SHP77 (cell line): Measurements from ENCODE around the gene HACD3.

Experiments
- DNase-seq, 2 experiments: peaks; one replicate each; lab custom pipeline; 2025; lab: John Stamatoyannopoulos, UW

Gene HACD3

GRCh38 chr15:65530318-65531111 lies at the start of gene HACD3:
TSS of gene HACD3 (plus strand) at chr15:65530463. CDS start at chr15:65530632, 169 bp downstream.
- peak; percentile 85 to 96 for DNase-seq

GRCh38 chr15:65484876-65485275 lies 45.4 kb upstream of the HACD3 start:
- no peak for DNase-seq

- no peak for DNase-seq
These were observed 36.2 kb upstream of the HACD3 start for GRCh38 chr15:65494076-65494475.

- no peak for DNase-seq
These were observed 20.9 kb upstream of the HACD3 start for GRCh38 chr15:65509321-65509720.

DNA sequence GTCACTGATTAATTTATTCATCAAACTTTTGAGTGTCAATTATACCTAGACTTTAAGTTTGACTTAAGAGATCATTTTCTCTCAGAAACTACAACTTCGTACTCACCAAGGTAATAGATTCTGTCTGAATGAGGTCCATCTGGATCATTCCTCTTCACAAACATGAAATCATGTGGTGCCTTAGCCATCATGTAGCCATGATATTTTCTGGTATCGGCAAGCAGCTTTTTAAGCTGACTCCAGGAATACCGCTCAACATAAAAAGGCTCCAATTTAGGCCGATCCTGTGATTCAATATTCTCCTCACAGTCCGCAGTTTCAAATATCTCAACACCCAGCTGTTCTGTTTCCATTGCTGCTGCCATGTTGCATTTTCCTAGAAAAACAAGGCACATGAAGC lies 18.1 kb upstream of the HACD3 start:
- no peak for DNase-seq

DNA sequence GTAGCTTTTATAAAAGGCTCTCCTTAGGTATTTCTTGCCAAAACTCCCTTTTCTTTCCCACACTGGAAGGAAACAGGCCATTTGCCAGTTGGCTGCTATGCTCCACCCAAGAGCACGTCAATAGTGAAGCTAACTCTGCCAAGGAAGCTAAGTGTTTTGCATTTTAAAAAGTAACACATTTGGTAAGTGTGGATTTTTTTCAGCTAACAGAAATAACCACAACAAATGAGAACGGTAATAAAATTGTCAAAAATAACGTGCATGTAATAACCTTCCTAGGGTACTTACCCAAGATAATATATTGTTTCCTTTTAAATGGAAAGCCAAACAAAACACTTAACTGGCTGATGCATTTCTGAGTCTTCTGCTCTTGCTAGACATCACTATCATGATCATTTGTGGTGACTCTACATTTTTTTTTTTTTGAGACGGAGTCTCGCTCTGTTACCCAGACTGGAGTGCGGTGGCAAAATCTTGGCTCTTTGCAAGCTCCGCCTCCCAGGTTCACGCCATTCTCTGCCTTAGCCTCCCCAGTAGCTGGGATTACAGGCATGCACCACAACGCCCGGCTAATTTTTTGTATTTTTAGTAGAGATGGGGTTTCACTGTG lies 17.4 kb upstream of the HACD3 start:
- DNase-seq = no peak

DNA sequence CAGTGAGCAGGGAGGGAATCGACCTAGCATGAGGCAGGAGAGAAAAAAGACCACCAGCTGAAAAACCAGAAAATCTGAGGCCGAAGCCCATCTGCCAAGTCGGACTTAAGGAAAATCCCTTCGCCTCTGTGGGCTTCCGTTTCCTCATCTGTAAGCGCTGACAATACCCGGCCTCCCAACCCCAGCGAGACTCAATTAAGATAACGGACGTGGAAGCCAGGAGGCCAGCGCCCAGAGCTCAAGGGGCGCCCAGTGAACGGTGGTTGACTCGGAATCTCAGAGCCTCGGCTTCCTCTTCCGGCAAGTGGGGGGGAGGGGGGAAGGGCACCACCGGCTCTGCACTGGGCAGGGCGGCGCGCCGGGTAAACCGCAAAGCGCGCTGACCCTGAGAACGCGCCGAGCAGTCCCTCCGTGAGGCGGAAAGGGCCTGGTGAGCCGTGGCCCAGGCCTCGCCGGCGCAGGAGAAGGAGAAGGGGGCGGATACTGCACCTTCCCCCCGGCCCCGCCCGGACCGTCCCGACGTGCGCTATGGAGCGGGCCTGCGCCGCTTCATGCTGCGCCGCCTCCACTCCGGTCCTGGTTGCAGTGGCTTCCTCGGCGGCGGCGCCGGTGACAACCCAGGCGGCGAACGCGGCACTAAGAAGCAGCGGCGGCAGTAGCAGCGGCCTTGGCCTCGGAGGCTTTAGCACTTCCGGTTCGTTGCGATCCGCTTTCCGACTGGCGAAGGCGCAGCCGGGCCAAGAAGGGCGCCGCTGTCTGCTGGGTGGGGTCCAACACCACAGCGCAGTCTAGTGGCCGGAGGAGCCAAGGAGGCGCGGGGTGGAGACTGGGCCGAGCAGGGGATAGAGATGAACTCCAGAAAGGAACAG lies 13.0 kb upstream of the HACD3 start, which contains the start of gene DPP8:
Gene DPP8 (minus strand): TSS at position 693 of the 869 bp plus-strand sequence. CDS start 5,136 bp downstream, outside the sequence.
- peak; percentile 94 to 98 for DNase-seq

DNA sequence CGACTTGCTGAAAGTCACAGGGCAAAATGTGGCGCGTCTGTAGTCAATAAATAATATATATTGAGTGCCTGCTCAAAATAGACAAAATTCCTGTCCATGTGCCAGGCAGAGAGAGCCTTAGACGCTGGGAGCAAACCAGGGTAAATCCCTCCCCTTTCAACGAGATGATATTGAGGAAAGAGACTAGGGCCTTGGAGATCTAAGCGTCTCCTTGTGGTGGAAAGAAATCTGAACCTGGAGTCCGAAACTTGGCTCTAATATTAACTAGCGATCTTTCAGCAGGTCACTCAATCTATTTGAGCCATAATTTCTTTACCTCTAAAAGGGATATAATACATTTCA lies 12.4 kb upstream of the HACD3 start:
- no peak for DNase-seq

GRCh38 chr15:65518633-65519285 lies 11.5 kb upstream of the HACD3 start:
- no peak for DNase-seq

GRCh38 chr15:65521350-65521749 lies 8.9 kb upstream of the HACD3 start:
- DNase-seq = no peak

DNA sequence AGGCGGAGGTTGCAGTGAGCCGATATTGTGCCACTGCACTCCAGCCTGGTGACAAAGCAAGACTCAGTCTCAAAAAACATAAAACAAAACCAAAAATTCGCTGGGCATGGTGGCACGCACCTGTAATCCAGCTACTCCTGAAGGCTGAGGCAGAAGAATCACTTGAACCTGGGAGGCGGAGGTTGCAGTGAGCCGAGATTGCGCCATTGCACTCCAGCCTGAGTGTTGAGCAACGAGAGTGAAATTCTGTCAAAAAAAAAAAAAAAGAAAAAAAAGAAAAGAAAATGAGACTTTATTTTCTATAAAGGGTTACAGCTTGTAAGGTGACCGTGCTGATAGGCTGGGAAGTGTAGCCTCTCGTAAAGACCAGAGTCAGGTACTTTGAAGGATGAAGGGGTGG lies 6.0 kb upstream of the HACD3 start:
- no peak for DNase-seq

GRCh38 chr15:65525622-65526021 lies 4.6 kb upstream of the HACD3 start:
- DNase-seq = peak in 1 of 2 experiments; percentile 12

- DNase-seq = no peak
These were observed 1.7 kb upstream of the HACD3 start for GRCh38 chr15:65528461-65529060.

DNA sequence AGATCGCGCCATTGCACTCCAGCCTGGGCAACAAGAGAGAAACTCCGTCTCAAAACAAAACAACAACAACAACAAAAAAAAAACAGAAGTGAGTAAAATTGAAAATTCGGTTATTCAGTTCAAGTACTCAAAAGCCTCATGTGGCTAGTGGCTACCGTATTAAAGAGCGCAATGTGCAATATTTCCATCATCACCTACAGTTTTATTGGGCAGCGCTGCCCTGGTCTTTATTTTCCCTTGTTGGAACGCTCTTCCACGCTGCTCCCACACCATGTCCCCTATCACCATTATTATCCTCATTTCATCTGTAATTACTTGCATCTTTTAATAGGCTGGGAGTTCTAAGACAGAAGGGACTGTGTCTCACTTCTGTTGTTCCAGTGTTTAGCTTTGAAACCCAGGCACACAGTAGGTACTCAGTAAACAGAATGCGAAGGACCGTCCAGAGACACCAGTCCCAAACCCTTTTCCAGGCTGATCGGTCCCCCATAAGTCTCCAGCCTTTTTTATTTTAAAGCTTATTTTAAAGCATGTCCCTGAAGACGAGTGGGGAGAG lies 423 bp upstream of the HACD3 start:
- no peak for DNase-seq

DNA sequence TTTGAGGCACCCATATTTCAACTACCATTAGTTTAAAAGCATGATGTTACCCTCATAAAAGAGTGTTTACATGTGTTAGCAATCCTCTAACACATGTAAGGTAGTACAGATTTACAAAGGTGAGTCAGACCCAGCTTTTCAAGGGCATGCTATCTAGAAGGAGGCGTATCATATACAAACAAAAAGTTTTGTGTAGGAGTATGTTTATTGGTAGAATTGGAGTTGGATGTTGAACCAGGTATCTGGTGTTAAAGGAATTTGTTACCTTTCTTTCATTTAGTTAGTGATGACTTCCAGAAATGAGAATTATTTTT lies 2.4 kb downstream of the HACD3 start:
- no peak for DNase-seq

GRCh38 chr15:65533057-65533756 lies 2.9 kb downstream of the HACD3 start:
- DNase-seq = no peak

- DNase-seq = no peak
These were observed 4.9 kb downstream of the HACD3 start for GRCh38 chr15:65535192-65535591.

GRCh38 chr15:65540314-65540713 lies 10.1 kb downstream of the HACD3 start:
- no peak for DNase-seq

GRCh38 chr15:65541231-65541820 lies 11.1 kb downstream of the HACD3 start:
- DNase-seq = no peak

- no peak for DNase-seq
These were observed 17.6 kb downstream of the HACD3 start for GRCh38 chr15:65547841-65548240.
